Suprapubic skin (tissue), 4 donors: ENCODE data around the gene C13orf46.

ENCODE experiments used
- CTCF ChIP-seq, 2 donors: fragments of 200-600 bp in 1 of 2; fragments of 450-650 bp in 1 of 2; sonication (generic) in 1 of 2; IDR thresholded peaks; one replicate each; pipeline ENCODE4 v1.5.1; 2016 to 2019; ENCODE audit warnings: antibody characterized with exemption in 2 of 2, mild to moderate bottlenecking in 1 of 2, moderate library complexity in 1 of 2
- POLR2A ChIP-seq, 2 donors: fragments of 450-650 bp; IDR thresholded peaks; one replicate each; pipeline ENCODE4 v1.6.1; 2017; ENCODE audit warnings: antibody characterized with exemption in 2 of 2, mild to moderate bottlenecking in 2 of 2, moderate library complexity in 2 of 2
- POLR2AphosphoS5 ChIP-seq, 3 donors: sonication (generic); formaldehyde crosslinking; IDR thresholded peaks; one replicate each; pipeline ENCODE4 v1.6.1; 2017; ENCODE audit warnings: antibody characterized with exemption in 3 of 3

- no peak for TF ChIP-seq CTCF (IDR thresholded peaks at IDR 0.05)
- peak in 1 of 3 donors; percentile 32 for TF ChIP-seq POLR2AphosphoS5 (IDR thresholded peaks at IDR 0.05)
- no peak for TF ChIP-seq POLR2A (IDR thresholded peaks at IDR 0.05)
Observed at GRCh38 chr13:113928685-113929627, 44.9 kb downstream of the C13orf46 start.
